ENCODE results near the gene EIF2B5. TPM values are rescaled to one million over a fixed set of nuclear protein-coding genes. Genes with fewer than 3 reads are reported as not detected.

Gene EIF2B5
- total RNA-seq, 1 donor from 2014 or later, result 75.9 TPM

Other genes starting within 250 kb of the EIF2B5 start
- gene ABCC5, start 117.5 kb upstream of the EIF2B5 start, total RNA-seq, result 18.0 and 18.7 TPM in 2 replicates
- gene HTR3D, start 103.6 kb upstream of the EIF2B5 start, total RNA-seq, result not detected in 2 replicates
- gene HTR3C, start 82.3 kb upstream of the EIF2B5 start, total RNA-seq, result not detected in 2 replicates
- gene HTR3E, start 38.3 kb upstream of the EIF2B5 start, total RNA-seq, result not detected in 2 replicates
- 59.4 and 61.5 TPM in 2 replicates for gene DVL3, start 20.0 kb downstream of the EIF2B5 start, total RNA-seq
- gene AP2M1, start 39.5 kb downstream of the EIF2B5 start, total RNA-seq, result 235 and 238 TPM in 2 replicates
- 75.2 and 76.4 TPM in 2 replicates for gene ABCF3, start 50.8 kb downstream of the EIF2B5 start, total RNA-seq
- gene VWA5B2, start 94.2 kb downstream of the EIF2B5 start, total RNA-seq, result not detected in 2 replicates
- 86.7 and 89.3 TPM in 2 replicates for gene ALG3, start 113.6 kb downstream of the EIF2B5 start, total RNA-seq
- 13.5 and 15.2 TPM in 2 replicates for gene EEF1AKMT4, start 114.3 kb downstream of the EIF2B5 start, total RNA-seq
- gene CAMK2N2, start 126.2 kb downstream of the EIF2B5 start, total RNA-seq, result 0.15 and 0.52 TPM in 2 replicates
- gene ECE2, start 140.7 kb downstream of the EIF2B5 start, total RNA-seq, result not detected in 2 replicates
- gene PSMD2, start 163.9 kb downstream of the EIF2B5 start, total RNA-seq, result 251 and 255 TPM in 2 replicates
- 657 and 706 TPM in 2 replicates for gene EIF4G1, start 179.2 kb downstream of the EIF2B5 start, total RNA-seq
- 7.5 and 9.2 TPM in 2 replicates for gene FAM131A, start 202.2 kb downstream of the EIF2B5 start, total RNA-seq
- gene CLCN2, start 226.2 kb downstream of the EIF2B5 start, total RNA-seq, result 5.2 and 6.6 TPM in 2 replicates
- gene POLR2H, start 226.4 kb downstream of the EIF2B5 start, total RNA-seq, result 145 and 151 TPM in 2 replicates
- gene THPO, start 242.8 kb downstream of the EIF2B5 start, total RNA-seq, result not detected in 2 replicates
- not detected in 2 replicates for gene CHRD, start 244.7 kb downstream of the EIF2B5 start, total RNA-seq

All from activated T-helper 1 cell treated with anti-CD3 and anti-CD28 coated beads, Interleukin-12 subunit alpha, Interleukin-12 subunit beta, Interleukin-2, Interleukin-4 antibody, amounts not matched to agents 30 ng/mL and 10 ng/mL and 1 ng/mL, durations not matched to agents 14 hours and 24 hours and 36 hours (primary cell).